GM18873 (cell line): Measurements from ENCODE around the gene HOXD3.

Experiments
- ATAC-seq: cut with Tn5 transposase; IDR thresholded peaks from one replicate; pipeline ENCODE4 v1.9.1; 2021; ENCODE audit warnings: mild to moderate bottlenecking, moderate library complexity, moderate number of reproducible peaks; ENCODE audit not compliant: unreplicated experiment, low FRiP score

HOXD3 gene

GRCh38 chr2:176161825-176162626 lies 4.9 kb downstream of the HOXD3 start:
- ATAC-seq: no peak

GRCh38 chr2:176162911-176163671 lies 6.0 kb downstream of the HOXD3 start:
- ATAC-seq: no peak

GRCh38 chr2:176163672-176164056 lies 6.6 kb downstream of the HOXD3 start:
- ATAC-seq: no peak

GRCh38 chr2:176164201-176164600 lies 7.1 kb downstream of the HOXD3 start:
- no peak for ATAC-seq

- ATAC-seq: no peak
Measured at GRCh38 chr2:176164611-176165369, 7.7 kb downstream of the HOXD3 start.

- ATAC-seq: no peak
Measured at GRCh38 chr2:176165370-176166050, 8.4 kb downstream of the HOXD3 start.

GRCh38 chr2:176166272-176166671 lies 9.2 kb downstream of the HOXD3 start:
- ATAC-seq: no peak

GRCh38 chr2:176167398-176167797 lies 10.3 kb downstream of the HOXD3 start:
- no peak for ATAC-seq

- no peak for ATAC-seq
Measured at GRCh38 chr2:176169181-176169580, 12.1 kb downstream of the HOXD3 start.

GRCh38 chr2:176169711-176170110 lies 12.6 kb downstream of the HOXD3 start:
- no peak for ATAC-seq

- no peak for ATAC-seq
Measured at GRCh38 chr2:176170602-176171305, 13.6 kb downstream of the HOXD3 start.

GRCh38 chr2:176171351-176172006 lies 14.4 kb downstream of the HOXD3 start:
- no peak for ATAC-seq

GRCh38 chr2:176172007-176172894 lies 15.1 kb downstream of the HOXD3 start:
- no peak for ATAC-seq

GRCh38 chr2:176172895-176173566 lies 15.9 kb downstream of the HOXD3 start:
- no peak for ATAC-seq

- no peak for ATAC-seq
Measured at GRCh38 chr2:176173567-176174381, 16.7 kb downstream of the HOXD3 start.

GRCh38 chr2:176174382-176174823 lies 17.3 kb downstream of the HOXD3 start:
- no peak for ATAC-seq
